ENCODE data around the gene FCER2.

Gene FCER2

GRCh38 chr19:7676376-7676775, 25.6 kb downstream of the FCER2 start:
- DNase-seq: no peak

- DNase-seq: peak; percentile 65
Observed at GRCh38 chr19:7674010-7675005, 27.6 kb downstream of the FCER2 start.

GRCh38 chr19:7672522-7672921, 29.4 kb downstream of the FCER2 start:
- DNase-seq: no peak

GRCh38 chr19:7670790-7671189, 31.1 kb downstream of the FCER2 start:
- DNase-seq: no peak

- no peak for DNase-seq
Observed at GRCh38 chr19:7670150-7670783, 31.7 kb downstream of the FCER2 start.

- no peak for DNase-seq
Observed at GRCh38 chr19:7669641-7670040, 32.3 kb downstream of the FCER2 start.

- no peak for DNase-seq
Observed at GRCh38 chr19:7668842-7669241, 33.1 kb downstream of the FCER2 start, which contains the start of gene RETN. RETN (plus strand) TSS chr19:7669049; CDS start chr19:7669327, 278 bp downstream.

- DNase-seq: no peak
Observed at GRCh38 chr19:7665076-7665475, 36.9 kb downstream of the FCER2 start.

- DNase-seq: no peak
Observed at GRCh38 chr19:7663706-7664105, 38.2 kb downstream of the FCER2 start.

- no peak for DNase-seq
Observed at GRCh38 chr19:7662657-7663056, 39.3 kb downstream of the FCER2 start.

- DNase-seq: no peak
Observed at GRCh38 chr19:7661744-7662538, 40.0 kb downstream of the FCER2 start.

- no peak for DNase-seq
Observed at GRCh38 chr19:7658219-7658686, 43.7 kb downstream of the FCER2 start.

- no peak for DNase-seq
Observed at GRCh38 chr19:7657131-7657751, 44.7 kb downstream of the FCER2 start.

GRCh38 chr19:7655581-7655980, 46.4 kb downstream of the FCER2 start:
- DNase-seq: no peak

GRCh38 chr19:7654401-7654800, 47.5 kb downstream of the FCER2 start:
- DNase-seq: peak; percentile 36

- peak; percentile 56 for DNase-seq
Observed at GRCh38 chr19:7652061-7652641, 49.8 kb downstream of the FCER2 start.

- DNase-seq: no peak
Observed at GRCh38 chr19:7650148-7650547, 51.8 kb downstream of the FCER2 start.

GRCh38 chr19:7648265-7649014, 53.5 kb downstream of the FCER2 start:
- no peak for DNase-seq

- no peak for DNase-seq
Observed at GRCh38 chr19:7647156-7647555, 54.8 kb downstream of the FCER2 start.

GRCh38 chr19:7646426-7646700, 55.6 kb downstream of the FCER2 start:
- no peak for DNase-seq

- DNase-seq: no peak
Observed at GRCh38 chr19:7645656-7646425, 56.1 kb downstream of the FCER2 start.

Data from EL (cell line).